MCF 10A (cell line): ENCODE results near the gene FFAR1. TPM values are rescaled to one million over a fixed set of nuclear protein-coding genes. Genes with fewer than 3 reads are reported as not detected.

ENCODE experiments used
- BruUV-seq: library from RNA; stranded (reverse); fragments of 400-500 nt; replicated peaks from 2 replicates; lab custom pipeline; 2021; lab: Mats Ljungman, UMichigan
- CTCF ChIA-PET: fragments of 300-600 bp; sonication (Branson Sonifier 250); formaldehyde crosslinking; extraction: SDS; loops from one replicate; lab custom pipeline; 2021; ENCODE audit warnings: antibody characterized with exemption, inconsistent platforms; lab: Yijun Ruan, JAX
- POLR2A ChIA-PET: fragments of 300-600, 350-650 bp; sonication (Branson Sonifier 250); formaldehyde crosslinking; extraction: SDS; loops from one replicate; lab custom pipeline; 2020; ENCODE audit warnings: antibody characterized with exemption, inconsistent platforms; lab: Yijun Ruan, JAX
- DNase-seq: peaks from one replicate; pipeline ENCODE4 v3.0.0-alpha.2; 2018; ENCODE audit not compliant: unreplicated experiment
- H3K27ac Mint-ChIP-seq: one replicate; pipeline ENCODE4 v1.8.0; 2022; ENCODE audit warnings: mild to moderate bottlenecking, low read depth, mixed read lengths; ENCODE audit not compliant: unreplicated experiment
- H3K27me3 Mint-ChIP-seq: one replicate; pipeline ENCODE4 v1.8.0; 2022; ENCODE audit warnings: mixed read lengths; ENCODE audit not compliant: insufficient read depth, unreplicated experiment
- H3K36me3 Mint-ChIP-seq: one replicate; pipeline ENCODE4 v1.8.0; 2022; ENCODE audit warnings: mild to moderate bottlenecking, moderate library complexity, mixed read lengths; ENCODE audit not compliant: insufficient read depth, unreplicated experiment
- H3K4me1 Mint-ChIP-seq: one replicate; pipeline ENCODE4 v1.8.0; 2022; ENCODE audit warnings: mixed read lengths; ENCODE audit not compliant: insufficient read depth, unreplicated experiment
- H3K4me3 Mint-ChIP-seq: one replicate; pipeline ENCODE4 v1.8.0; 2022; ENCODE audit warnings: mild to moderate bottlenecking, moderate library complexity, mixed read lengths; ENCODE audit not compliant: unreplicated experiment
- H3K9me3 Mint-ChIP-seq: one replicate; pipeline ENCODE4 v1.8.0; 2022; ENCODE audit warnings: mixed read lengths; ENCODE audit not compliant: unreplicated experiment
- intact Hi-C: fragments of 100-400 bp; cut with micrococcal nuclease; formaldehyde crosslinking; loops from 2 replicates; pipeline ENCODE4 v1.14.1; 2022
- total RNA-seq: library from RNA; stranded (reverse); gene quantifications from 2 replicates; pipeline ENCODE4 v1.2.3, GENCODE V29; 2022
- TF ChIP-seq, protein P1 (sequence below): fragments of 200-600 bp; IDR thresholded peaks from one replicate; pipeline ENCODE4 v1.8.0; 2022; ENCODE audit warnings: antibody characterized with exemption, mild to moderate bottlenecking; ENCODE audit not compliant: unreplicated experiment

Gene FFAR1
- total RNA-seq, 1 experiment from 2014 or later: not detected

DNA sequence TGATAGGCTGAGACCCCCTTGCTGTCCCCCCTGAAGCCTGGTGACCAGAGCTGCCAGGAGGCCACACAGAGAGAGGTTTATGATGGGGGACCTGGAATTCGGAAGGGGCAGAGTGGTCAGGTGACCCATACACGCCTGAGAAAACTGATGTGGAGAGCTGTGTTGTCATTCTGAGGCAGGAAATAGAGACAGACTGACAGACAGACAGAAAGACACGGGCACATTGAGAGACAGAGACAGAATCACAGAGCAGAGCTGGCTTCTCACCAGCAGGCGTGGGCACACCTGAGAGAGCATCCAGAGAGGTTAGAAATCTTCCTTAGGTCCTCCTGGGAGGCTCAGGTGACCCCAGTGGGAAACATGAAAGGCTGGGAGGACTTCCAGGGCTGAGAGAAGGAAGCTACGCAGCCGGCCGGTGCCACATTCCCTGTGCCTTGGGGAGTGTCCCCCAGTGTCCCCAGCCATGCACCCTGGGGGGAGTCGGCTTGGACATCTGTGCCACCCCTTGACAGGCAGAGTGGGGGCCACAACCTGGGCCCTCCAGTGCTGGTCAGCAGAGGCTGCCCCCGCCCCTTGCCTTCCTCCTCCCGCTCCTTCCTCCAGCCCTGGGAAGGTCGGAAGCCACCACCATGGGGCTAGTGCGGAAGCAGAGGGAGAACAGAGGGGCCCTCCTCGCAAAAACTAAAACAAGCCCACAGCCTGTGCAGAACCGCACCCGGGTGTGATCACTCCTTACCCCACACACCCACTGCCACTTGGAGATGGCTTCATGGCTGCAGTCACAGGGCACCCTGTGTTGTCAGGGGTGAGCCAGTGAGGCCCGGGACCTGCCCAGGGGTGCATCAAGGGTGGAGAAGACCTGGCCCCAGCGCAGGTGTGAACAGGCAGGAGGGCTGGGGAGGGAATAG lies 2.2 kb downstream of the FFAR1 start:
- no TSS peak for BruUV-seq
- ChIA-PET POLR2A (no interaction called here), CTCF (interaction anchor here (0.9 to 1.5 kb wide), 3 partner anchors 117 to 145 kb away, joined by 3 to 7 read pairs (median 6); no protein-coding TSS in a partner anchor)
- TF ChIP-seq, protein P1, sequence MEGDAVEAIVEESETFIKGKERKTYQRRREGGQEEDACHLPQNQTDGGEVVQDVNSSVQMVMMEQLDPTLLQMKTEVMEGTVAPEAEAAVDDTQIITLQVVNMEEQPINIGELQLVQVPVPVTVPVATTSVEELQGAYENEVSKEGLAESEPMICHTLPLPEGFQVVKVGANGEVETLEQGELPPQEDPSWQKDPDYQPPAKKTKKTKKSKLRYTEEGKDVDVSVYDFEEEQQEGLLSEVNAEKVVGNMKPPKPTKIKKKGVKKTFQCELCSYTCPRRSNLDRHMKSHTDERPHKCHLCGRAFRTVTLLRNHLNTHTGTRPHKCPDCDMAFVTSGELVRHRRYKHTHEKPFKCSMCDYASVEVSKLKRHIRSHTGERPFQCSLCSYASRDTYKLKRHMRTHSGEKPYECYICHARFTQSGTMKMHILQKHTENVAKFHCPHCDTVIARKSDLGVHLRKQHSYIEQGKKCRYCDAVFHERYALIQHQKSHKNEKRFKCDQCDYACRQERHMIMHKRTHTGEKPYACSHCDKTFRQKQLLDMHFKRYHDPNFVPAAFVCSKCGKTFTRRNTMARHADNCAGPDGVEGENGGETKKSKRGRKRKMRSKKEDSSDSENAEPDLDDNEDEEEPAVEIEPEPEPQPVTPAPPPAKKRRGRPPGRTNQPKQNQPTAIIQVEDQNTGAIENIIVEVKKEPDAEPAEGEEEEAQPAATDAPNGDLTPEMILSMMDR: no peak
- Mint-ChIP-seq H3K4me1 (peaks cover 4% of the 10 kb centered on the region), H3K9me3 (no peaks in the 10 kb centered on the region), H3K27ac (no peak overlapping the region), H3K36me3 (no peaks in the 10 kb centered on the region), H3K4me3 (no peak overlapping the region), H3K27me3 (peaks cover 22% of the 10 kb centered on the region)
- no peak for DNase-seq
- intact Hi-C loops: loop anchor here (10.0 kb wide), 1 partner anchor 85 kb away; the partner anchor contains the start of gene USF2

DNA sequence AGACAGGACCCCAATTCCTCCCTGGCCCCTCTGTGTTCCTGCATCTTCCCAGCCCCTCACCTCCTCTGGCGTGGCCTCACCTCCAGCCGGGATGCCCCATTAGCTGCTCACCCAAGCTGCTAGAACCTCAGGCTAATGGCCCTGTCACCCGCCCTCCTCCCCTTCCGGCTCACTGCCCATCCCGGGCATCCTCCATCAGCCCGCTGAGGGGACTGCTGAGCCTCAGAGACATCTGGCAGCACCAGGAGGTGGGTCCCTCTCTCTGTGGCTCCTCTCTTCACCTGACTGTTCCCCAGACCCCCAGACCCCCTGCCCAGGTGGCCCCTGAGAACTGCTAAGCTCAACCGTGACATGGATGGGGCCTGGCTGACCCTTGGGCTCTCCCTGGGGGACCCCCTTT lies 2.9 kb downstream of the FFAR1 start:
- TF ChIP-seq, protein P1: no peak
- H3K4me3 Mint-ChIP-seq: no peak overlapping the region
- H3K9me3 Mint-ChIP-seq: no peaks in the 10 kb centered on the region
- ChIA-PET CTCF (interaction anchor here (0.7 to 1.5 kb wide), 4 partner anchors 70 to 119 kb away, joined by 3 to 6 read pairs (median 3); no protein-coding TSS in a partner anchor), POLR2A (no interaction called here)
- H3K4me1 Mint-ChIP-seq: peaks cover 4% of the 10 kb centered on the region
- no TSS peak for BruUV-seq
- DNase-seq: no peak
- H3K27me3 Mint-ChIP-seq: peaks cover 28% of the 10 kb centered on the region
- H3K27ac Mint-ChIP-seq: no peak overlapping the region
- intact Hi-C loops: loop anchor here (10.0 kb wide), 1 partner anchor 86 kb away; the partner anchor contains the start of gene USF2
- H3K36me3 Mint-ChIP-seq: no peaks in the 10 kb centered on the region

DNA sequence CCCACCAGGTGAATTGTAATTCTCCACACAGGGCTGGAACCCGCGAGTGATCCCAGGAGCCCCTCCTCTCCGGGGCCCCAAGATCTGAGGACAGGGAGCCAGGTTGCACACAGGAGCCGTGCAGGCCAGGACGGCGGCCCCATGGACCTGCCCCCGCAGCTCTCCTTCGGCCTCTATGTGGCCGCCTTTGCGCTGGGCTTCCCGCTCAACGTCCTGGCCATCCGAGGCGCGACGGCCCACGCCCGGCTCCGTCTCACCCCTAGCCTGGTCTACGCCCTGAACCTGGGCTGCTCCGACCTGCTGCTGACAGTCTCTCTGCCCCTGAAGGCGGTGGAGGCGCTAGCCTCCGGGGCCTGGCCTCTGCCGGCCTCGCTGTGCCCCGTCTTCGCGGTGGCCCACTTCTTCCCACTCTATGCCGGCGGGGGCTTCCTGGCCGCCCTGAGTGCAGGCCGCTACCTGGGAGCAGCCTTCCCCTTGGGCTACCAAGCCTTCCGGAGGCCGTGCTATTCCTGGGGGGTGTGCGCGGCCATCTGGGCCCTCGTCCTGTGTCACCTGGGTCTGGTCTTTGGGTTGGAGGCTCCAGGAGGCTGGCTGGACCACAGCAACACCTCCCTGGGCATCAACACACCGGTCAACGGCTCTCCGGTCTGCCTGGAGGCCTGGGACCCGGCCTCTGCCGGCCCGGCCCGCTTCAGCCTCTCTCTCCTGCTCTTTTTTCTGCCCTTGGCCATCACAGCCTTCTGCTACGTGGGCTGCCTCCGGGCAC lies 3.9 kb downstream of the FFAR1 start:
- no peak overlapping the region for H3K4me3 Mint-ChIP-seq
- peaks cover 33% of the 10 kb centered on the region for H3K27me3 Mint-ChIP-seq
- no peak overlapping the region for H3K27ac Mint-ChIP-seq
- intact Hi-C loops: loop anchor here (1.0 to 10.0 kb wide), 3 partner anchors 87 to 144 kb away; partner anchors contain the start of gene USF2
- BruUV-seq: no TSS peak
- CTCF ChIA-PET: interaction anchor here (1.1 to 7.1 kb wide), 12 partner anchors 14 to 241 kb away, joined by 3 to 143 read pairs (median 6); no protein-coding TSS in a partner anchor
- TF ChIP-seq, protein P1: no peak
- POLR2A ChIA-PET: no interaction called here
- H3K4me1 Mint-ChIP-seq: peaks cover 4% of the 10 kb centered on the region
- no peak for DNase-seq
- no peaks in the 10 kb centered on the region for H3K9me3 Mint-ChIP-seq
- no peaks in the 10 kb centered on the region for H3K36me3 Mint-ChIP-seq

DNA sequence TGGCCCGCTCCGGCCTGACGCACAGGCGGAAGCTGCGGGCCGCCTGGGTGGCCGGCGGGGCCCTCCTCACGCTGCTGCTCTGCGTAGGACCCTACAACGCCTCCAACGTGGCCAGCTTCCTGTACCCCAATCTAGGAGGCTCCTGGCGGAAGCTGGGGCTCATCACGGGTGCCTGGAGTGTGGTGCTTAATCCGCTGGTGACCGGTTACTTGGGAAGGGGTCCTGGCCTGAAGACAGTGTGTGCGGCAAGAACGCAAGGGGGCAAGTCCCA lies 4.4 kb downstream of the FFAR1 start:
- Mint-ChIP-seq H3K4me3 (no peak overlapping the region), H3K4me1 (peaks cover 4% of the 10 kb centered on the region), H3K36me3 (no peaks in the 10 kb centered on the region), H3K27ac (no peak overlapping the region), H3K9me3 (no peaks in the 10 kb centered on the region), H3K27me3 (peaks cover 33% of the 10 kb centered on the region)
- CTCF ChIA-PET: interaction anchor here (0.8 to 7.1 kb wide), 22 partner anchors 8 to 253 kb away, joined by 3 to 143 read pairs (median 5); no protein-coding TSS in a partner anchor
- DNase-seq: no peak
- intact Hi-C loops: loop anchor here (1.0 to 10.0 kb wide), 3 partner anchors 87 to 143 kb away; partner anchors contain the start of gene USF2
- TF ChIP-seq, protein P1: no peak
- POLR2A ChIA-PET: interaction anchor here (1.7 kb wide), 2 partner anchors 117 to 143 kb away, joined by 6 to 14 read pairs; no protein-coding TSS in a partner anchor
- BruUV-seq: no TSS peak
